Hepatocyte (in vitro differentiated cells): ENCODE results near the gene MEP1A.

Experiments
- EZH2phosphoT487 ChIP-seq: fragments of 200-600 bp; sonication (generic); IDR thresholded peaks from one replicate; pipeline ENCODE4 v1.6.1; 2018; ENCODE audit warnings: antibody characterized with exemption, mild to moderate bottlenecking, low read depth, moderate library complexity; ENCODE audit not compliant: unreplicated experiment, severe bottlenecking
- TF ChIP-seq, protein P1 (sequence below): fragments of 200-600 bp; sonication (generic); IDR thresholded peaks from 2 replicates; pipeline ENCODE4 v1.5.1; 2016; ENCODE audit warnings: antibody characterized with exemption, mild to moderate bottlenecking; ENCODE audit not compliant: poor library complexity

DNA sequence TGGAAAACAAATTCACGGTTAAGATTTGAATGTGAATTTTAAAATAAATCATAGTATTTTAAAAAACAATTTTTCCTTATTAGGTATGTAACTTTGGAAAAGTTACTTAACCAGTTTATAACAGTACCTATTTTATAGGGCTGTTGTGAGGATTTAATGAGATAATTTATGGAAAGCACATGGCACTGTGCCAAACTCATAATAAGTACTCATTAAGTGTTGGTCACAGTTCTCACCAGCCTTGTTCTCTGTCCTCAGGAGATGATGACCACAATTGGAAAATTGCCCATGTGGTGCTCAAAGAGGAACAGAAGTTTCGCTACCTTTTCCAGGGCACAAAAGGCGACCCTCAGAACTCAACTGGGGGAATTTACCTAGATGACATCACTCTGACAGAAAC is 39.6 kb downstream of the MEP1A start:
- TF ChIP-seq, protein P1, sequence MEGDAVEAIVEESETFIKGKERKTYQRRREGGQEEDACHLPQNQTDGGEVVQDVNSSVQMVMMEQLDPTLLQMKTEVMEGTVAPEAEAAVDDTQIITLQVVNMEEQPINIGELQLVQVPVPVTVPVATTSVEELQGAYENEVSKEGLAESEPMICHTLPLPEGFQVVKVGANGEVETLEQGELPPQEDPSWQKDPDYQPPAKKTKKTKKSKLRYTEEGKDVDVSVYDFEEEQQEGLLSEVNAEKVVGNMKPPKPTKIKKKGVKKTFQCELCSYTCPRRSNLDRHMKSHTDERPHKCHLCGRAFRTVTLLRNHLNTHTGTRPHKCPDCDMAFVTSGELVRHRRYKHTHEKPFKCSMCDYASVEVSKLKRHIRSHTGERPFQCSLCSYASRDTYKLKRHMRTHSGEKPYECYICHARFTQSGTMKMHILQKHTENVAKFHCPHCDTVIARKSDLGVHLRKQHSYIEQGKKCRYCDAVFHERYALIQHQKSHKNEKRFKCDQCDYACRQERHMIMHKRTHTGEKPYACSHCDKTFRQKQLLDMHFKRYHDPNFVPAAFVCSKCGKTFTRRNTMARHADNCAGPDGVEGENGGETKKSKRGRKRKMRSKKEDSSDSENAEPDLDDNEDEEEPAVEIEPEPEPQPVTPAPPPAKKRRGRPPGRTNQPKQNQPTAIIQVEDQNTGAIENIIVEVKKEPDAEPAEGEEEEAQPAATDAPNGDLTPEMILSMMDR, result no peak
- no peak for TF ChIP-seq EZH2phosphoT487
